Ammon's horn (tissue), 1 donor: ENCODE measurements around the gene RAB20.
A peak's percentile ranks its signal among the peaks of the same experiment; 100 is the strongest.
"Not testable (repeated sequence)": the region's sequence is repeated elsewhere in the genome, so short reads cannot be mapped to it uniquely, and the experiment has no call there.

ENCODE experiments used
- DNase-seq: peaks from one replicate; pipeline ENCODE4 v3.0.0-alpha.2; 2016; ENCODE audit warnings: low spot score

Gene RAB20

DNA sequence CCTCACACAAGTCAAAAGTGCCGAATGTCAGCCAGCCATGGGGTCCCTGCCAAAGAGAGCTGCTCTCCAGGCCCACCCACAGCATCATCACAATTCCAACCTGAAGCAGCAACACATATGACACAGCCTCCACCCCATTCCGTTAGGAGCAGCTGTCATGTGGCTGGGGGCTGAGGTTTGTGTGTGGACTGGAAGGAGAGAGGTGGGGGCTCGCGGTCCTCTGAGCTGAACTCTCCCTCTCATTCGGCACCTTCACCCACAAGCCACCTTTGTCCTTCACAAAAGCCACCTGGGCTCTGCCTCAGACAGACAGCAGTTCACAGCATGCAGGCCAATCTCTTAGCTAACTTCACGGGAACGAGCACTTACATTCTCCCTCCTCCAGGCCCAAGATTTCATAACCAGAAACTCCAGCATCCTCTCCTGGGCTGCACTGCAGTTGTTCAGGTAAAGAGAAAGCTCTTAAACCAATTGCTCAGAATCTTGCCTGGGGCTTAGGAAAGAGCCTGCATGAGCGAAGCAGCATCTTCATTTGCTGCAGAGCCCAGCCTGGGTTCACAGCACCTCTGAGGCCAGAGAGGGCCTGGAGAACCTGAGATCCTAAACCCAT lies 7.2 kb downstream of the RAB20 start:
- DNase-seq: no peak

DNA sequence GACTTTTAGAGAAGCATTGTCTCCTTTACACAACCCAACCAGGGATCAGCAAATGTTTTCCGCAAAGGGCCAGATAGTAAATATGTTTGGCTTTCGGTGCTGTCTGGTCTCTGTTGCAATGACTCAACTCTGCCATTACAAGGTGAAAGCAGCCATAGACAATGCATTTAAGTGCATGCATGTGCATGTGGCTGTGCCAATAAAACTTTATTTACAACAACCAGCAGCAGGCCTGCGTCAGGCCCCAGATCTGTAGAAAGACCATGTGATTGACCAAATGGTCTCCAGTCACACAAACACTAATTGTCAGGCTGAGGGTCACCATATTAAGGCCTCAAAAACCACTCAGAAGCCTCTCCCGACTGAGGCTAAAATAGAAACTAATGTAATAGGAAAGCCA lies 8.1 kb downstream of the RAB20 start:
- no peak for DNase-seq

DNA sequence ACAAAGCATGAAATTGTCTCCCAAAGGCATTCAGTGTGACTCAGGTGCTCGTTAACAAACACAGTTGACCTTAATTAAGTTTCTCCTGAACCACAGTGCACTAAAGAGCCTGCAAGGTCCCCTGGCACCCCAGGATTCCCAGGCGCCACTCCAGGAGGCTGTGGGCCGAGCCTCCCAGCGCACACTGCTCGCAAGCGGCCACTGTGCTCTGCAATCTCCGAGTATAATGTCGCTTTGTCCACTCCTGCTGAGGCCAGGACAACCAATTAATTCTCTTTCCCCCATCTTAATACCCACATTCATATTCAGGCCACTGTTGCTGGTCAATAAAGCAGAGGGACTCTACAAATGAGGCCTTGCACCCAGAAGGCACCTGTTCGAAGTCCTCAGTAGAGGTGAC lies 8.8 kb downstream of the RAB20 start:
- peak; percentile 32 for DNase-seq

DNA sequence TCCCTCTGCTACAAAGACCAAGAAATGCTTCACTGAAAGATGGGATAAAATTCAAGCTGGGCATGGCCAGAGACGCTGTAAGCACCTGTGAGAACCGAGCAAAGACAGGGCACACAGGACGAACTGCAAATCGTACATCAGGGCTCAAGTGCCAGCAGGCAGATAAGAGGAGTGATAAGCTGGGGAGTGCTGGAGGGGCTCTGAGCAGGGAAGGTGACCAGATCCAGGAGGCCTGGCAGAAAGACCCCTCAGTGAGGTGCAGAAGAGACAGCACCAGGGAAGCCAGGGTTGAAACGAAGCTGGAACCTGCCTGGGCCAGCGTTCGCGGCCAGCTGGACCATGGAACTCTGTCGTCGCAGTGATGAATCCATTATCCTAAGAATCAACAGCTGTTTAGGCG lies 10.2 kb downstream of the RAB20 start:
- no peak for DNase-seq

DNA sequence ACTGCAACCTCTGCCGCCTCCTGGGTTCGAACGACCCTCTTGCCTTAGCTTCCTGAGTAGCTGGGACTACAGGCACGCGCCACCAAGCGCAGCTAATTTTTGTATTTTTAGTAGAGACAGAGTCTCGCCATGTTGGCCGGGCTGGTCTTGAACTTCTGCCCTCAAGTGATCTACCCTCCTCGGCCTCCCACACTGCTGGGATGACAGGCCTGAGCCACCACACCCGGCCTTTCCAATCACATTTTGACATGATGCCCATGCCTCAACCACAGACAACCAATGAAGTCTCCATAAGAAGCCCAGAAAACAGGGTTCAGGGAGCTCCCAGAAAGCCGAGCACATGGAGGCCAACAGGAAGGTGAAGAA lies 11.7 kb downstream of the RAB20 start:
- no peak for DNase-seq

DNA sequence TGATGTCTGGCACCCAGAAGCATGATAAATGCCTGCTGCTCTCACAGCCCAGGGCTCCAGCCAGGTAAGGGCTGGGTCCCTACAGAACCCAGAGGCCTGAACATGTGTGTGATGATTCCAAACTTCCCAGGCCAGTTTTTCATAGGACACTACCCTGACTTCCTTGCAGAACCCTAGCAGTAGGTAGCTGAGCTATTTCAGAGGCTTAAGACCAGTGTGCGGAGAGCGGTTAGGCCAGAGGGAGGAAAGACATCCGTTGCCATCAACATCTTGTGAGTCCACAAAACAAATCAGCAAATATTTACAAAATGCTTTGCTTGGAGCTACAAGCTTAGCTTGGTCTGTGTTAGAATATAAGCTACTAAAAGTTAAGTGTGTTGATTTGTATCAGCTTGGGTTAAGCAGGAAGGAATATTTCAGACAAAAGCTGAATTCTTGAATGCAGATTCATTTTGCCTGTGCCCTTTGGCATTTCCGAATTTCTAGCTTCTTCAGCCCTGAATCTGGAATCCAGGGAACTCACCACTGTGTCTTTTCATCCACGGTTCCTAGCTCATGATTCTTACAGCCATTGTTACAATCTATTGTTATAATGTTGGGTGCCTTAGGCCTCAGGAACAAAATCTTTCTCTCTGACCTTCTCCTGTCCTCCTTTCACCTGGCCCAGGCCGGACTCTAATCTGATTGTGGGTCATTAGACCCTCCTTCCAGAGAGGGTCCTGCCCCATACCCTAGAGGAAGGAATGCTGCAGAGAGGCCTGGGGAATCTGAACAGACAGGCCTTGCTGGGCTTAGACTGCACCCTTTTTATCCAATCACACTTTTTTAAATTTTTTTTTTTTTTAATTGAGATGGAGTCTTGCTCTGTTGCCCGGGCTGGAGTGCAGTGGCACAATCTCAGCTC lies 12.4 kb downstream of the RAB20 start:
- DNase-seq: no peak

DNA sequence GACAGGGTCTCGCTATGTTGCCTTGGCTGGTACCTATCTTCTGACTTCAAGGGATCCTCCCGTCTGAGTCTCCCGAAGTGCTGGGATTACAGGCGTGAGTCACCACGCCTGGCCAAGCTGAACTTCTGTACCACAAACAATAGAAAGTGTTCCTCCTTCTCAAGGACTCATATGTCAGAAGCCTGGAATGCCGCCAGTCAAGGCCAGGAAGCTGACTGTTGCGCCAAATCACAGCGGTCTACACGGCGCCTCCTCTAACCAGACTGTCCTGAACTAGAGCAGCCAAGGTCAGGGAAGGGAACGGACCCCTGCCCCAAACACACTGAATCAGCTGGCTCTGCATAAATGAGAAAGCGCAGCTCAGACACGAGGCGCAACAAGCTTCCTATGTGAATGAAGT lies 14.6 kb downstream of the RAB20 start:
- DNase-seq: no peak

DNA sequence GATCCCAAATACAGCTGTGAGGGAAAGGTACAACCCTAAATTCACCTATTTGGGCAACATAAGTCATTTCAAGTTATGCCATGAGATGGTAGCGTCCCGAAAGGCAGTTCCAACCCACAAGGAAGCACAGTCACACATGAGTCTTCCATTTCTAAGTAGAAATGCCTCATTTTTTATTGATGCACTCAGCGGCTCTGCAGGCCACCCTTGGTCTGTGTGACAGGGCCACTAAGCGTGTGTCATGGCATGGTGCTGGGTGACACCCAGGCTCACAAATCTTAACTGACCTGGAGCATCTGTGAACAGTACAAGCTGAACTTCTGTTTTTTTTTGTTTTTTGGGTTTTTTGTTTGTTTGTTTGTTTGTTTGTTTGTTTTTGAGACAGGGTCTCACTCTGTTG lies 15.1 kb downstream of the RAB20 start:
- DNase-seq: no peak

DNA sequence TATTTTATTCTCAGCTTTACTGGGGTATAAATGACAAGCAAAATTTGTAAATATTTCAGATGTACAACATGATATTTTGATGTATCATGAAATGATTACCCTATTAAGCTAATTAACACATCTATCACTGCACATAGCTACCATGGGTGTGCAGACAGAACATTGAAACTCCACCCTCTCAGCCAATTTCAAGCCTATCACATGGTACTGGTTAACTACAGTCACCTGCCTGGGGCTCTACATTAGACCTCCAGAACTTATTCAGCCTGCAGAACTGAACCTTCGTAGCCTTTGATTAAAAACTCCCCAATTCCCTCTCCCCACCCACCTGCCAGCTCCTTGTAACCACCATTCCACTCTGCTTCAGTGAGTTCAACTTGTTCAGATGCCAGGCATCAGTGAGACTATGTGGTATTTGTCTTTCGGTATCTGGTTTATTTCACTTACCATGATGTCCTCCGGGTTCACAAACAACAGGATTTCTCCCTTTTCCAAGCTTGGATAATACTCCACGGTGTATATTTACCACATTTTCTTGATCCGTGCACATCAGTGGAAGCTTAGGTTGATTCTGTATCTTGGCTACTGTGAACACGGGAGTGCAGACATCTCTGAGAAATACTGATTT lies 19.2 kb downstream of the RAB20 start:
- no peak for DNase-seq

DNA sequence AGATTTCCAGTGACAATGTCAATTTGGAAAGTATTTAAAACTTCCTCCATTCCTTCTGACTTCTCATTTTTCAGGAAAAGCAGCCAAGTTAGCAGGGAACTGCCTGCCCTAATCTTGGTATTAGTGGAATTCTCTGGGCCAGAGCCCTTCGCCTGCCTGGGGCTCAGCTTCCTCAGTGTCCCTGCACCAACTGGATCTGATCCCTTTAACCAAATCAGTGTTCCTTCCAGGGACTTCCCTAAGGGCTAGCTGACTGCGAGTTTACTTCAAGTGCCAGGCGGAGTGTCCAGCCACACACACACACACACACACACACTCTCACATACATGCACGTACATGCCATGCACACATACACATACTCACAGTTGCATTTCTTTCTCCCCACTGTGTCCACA lies 20.0 kb downstream of the RAB20 start:
- no peak for DNase-seq

DNA sequence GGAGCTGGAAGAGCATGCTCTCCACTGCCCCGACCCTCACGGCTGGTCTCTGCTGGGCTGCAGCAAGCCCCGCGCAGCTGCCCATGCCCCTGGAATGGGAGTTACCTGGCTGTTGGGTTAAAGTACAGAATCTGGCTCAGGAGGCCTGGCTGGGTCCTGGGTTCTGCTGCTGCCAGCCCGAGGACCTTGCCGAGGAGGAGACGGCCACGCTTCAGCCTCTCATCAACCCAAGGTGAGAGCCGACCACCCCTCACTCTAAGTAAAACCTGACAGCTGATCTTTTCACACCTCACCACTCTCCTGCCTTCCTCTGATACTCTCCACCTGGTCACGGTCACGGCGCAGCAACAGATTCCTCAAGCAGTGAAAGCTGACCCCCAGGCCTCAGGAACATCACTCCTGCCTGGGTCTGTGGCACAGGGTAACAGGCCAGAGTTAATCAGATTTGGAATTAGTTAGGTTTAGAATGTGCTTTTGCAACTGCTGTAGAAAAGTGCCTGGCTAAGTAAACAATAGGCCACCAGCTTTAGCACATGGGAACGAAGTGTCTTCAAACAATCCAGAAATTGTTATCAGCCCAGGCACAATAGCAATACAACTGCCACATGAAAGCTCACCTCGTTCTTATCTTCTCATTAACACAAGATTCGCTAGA lies 20.5 kb downstream of the RAB20 start:
- DNase-seq: no peak

DNA sequence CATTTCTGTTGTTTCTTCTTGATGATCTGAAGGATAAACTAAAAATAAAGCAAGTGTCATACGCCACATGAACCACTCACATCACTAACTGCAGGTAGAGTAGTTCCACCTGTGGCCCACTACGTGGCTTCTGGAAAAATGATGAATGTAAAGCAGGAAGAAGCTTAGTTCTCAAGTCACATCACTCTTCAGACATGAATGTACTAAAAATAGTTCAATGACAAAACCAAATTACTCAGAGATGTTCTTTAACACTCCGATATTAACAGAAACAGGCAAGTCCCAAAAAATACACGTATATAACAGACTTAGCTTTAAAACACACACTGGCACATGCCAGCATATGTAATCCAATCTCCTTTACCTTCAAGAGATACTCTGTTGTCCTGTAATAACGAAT lies 21.6 kb downstream of the RAB20 start:
- DNase-seq: no peak

DNA sequence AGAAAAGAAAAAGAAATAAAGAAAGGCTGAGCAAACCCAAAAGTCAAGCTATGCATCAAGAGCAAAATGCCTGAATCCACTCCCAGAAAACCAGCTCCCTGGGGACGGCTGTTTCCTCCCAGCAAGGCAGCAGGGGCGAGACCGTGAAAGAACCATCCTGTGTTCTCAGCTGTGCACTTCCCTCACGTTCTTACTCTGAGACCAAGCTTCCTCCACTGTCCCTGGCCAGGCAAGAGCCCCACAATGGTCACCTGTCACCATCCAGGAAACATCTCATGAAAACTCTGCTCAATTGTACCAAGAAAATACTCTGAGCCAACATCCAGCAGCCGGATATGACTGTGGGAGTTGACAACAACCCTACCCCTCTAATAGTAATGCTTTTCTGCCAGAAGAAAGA lies 22.9 kb downstream of the RAB20 start:
- DNase-seq: no peak

DNA sequence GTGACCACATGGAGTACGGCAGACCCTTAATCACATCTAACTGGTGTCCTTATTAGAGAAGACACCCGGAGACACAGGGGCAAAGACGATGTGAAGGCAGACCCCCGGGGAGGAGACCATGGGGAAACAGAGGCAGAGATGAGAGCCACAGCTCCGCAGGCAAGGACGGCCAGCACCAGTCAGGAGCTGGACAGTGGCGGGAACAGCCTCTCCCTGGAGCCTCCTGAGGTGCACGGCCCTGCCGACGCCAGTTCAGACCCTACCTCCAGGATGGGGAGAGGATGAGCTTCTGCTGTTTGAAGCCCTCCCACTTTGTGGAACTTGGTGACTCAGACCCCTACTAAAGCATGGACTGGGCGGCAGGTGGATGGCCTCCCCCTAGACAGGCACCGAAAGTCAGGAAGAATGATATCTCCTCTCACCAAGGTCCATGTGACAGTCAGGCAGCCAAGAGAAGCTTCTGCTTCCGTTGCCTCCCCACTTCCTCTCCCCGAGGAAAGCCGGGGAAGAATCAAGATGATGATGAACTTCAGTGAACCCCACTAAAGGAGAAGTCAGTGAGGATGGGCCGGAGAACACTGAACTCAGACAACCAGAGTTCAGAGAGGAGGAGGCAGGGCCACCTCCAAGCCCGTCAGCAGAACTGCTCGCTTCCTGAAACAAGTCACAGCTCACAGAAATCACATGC lies 25.4 kb downstream of the RAB20 start:
- peak; percentile 78 for DNase-seq

DNA sequence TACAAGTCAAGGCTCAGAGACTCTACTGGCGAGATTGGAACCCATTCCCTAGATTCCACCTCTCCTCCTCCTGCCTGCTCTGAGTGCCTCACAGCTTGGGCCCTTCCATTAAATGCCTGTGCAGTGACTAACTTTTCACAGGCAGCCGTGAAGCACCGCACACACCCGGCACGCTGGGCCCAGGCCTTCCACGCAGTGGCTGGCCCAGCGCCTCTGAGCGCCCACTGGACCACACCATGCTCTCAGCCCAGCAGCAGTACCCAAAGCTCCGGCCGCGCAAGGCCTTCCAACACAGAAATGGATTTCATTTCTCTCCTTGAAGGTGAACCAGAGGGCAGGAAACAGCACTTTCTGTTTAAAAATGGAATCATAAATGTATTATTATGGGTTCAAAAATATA lies 26.0 kb downstream of the RAB20 start:
- DNase-seq: no peak

DNA sequence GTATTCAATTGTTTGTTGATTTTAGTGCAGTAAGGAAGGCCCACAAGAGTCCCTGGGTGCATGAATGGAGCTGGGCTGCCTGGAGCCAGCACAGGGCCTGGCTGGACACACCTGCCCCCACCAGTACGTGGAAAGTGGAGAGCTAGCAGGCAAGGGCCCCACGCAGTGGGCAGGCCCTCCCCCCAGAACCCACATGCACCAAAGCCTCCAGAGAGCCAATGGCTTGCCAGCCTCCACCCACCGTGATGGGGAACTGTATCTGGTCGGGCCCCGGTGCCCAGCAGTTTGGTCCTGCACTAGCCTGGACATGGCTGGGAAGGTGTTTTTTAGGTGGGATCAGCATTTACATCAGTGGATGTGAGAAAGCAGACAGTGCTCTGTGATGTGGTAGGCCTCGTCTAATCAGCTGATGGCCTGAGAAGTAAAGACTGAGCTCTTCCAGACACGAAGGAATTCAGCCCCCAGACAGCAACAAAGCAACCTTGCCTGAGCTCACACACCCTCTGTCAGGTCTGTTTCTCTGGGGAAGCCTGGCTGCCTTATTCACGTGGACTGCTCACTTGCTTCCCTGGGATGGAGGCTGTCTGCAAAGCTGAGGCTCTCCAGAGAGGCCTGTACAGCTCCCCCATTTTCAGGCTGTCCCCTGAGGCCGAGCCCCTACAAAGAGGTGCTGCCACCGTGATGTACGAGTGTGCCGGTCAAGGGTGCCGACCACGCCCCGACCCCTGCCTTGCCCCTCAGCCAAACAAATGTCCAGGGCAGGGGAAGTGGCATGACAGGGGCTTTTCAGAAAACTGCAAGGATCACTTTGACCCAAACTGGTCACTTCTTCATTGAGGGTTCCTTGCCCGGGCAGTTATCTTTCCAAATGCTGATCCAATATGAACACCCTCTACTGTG lies 27.5 kb downstream of the RAB20 start:
- no peak for DNase-seq

DNA sequence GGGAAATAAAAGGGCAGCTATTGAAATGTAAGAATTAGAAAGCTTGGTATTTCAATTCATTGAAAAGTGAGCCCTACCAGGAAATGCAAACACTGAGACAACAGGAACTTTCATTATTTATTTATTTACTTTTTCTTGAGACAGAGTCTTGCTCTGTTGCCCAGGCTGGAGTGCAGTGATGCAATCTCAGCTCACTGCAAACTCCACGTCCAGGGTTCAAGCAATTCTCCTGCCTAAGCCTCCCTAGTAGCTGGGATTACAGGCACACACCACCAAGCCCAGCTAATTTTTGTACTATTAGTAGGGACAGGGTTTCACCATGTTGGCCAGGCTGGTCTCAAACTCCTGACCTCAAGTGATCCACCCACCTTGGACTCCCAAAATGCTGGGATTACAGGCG lies 29.3 kb downstream of the RAB20 start:
- not testable (repeated sequence) for DNase-seq

DNA sequence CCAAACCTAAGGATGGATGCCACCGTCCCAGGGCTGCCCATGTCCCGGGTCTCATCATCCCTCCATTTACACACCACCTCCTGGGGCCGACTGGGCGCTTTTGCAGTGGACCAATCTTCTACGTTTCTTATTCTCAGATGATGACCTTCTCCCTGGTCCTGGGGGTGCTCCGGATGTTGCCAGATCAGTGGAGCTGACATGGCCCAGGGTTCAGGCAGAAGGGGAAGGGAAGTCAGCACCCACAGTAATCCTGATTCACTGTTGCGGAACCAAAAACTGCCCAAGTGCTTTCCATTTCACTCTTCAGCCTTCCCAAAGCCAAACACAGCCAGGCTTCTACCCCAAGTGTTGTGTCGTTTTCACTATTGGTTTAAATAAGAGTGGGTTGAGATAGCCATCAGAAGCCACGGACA lies 29.8 kb downstream of the RAB20 start:
- peak; percentile 54 for DNase-seq

DNA sequence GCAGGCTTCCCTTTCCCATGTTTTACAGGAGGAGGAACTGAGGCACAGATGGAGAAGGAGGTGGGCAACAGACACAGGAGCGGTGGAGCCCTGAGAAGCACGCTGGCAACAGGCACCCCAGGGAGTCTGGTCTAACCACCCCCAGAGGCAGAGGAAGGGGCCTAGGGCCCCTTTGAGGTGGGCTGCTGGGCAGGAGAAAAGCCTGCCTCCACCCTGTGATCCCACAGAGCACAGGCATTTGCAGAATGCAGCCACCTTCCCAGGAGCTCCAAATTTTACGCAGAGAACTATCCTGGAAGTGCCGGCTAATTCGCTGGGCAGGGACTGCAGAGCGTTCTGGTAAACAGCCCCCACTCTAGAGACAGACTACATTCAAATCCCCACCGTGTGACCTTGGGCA lies 30.4 kb downstream of the RAB20 start:
- no peak for DNase-seq

DNA sequence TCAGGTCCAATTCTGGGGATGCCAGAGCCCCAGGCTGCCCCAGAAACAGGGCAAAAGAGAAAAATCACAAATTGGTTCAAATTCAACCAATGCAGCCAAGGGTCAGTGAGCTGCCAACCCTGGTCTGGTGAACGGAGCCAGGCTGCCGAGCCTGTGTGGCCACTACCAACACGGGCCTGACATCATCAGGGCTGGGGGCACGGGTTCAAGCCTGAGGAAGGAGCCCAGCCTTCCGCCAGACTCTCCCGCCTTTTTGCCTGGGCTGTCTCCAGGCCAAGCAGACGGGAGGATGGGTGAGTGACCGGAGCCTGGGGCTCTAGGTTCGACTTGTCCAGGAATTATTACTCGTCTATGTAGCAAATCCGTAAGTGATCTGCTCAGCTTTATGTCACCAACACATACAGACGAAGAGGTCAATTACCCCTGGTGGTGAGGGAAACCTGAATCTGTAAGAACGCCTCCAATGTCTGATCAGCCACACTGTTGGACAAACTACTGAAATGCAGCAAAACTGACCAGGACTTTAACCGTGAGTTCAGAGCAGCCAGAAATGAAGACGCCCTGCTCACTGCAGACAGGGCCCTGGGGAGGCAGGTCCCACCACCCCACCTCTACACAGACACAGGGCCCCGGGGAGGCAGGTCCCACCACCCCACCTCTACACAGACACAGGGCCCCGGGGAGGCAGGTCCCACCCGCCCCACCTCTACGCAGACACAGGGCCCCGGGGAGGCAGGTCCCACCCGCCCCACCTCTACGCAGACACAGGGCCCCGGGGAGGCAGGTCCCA lies 31.8 kb downstream of the RAB20 start:
- no peak for DNase-seq
